Gastroesophageal sphincter (tissue), 4 donors: ENCODE results near the gene AGBL2. TPM values are rescaled to one million over a fixed set of nuclear protein-coding genes. Genes with fewer than 3 reads are reported as not detected.

Experiments
- ATAC-seq: fragments of 150-250 bp; one replicate; pipeline ENCODE4 v1.9.1; 2016; ENCODE audit warnings: mild to moderate bottlenecking, moderate library complexity
- H3K27ac ChIP-seq, 4 donors: fragments of 200-600 bp; sonication (generic) in 3 of 4; 1 replicate in 3 of 4; 2 replicates in 1 of 4; pipeline ENCODE4 v1.5.1; 2016 to 2019
- H3K27me3 ChIP-seq: fragments of 200-600 bp; sonication (generic); one replicate; pipeline ENCODE4 v1.5.1; 2019
- H3K36me3 ChIP-seq, 2 donors: fragments of 200-600 bp; sonication (generic); one replicate each; pipeline ENCODE4 v1.5.1; 2019; ENCODE audit warnings: control low read depth in 1 of 2
- H3K4me1 ChIP-seq, 3 donors: fragments of 200-600 bp; sonication (generic); 1 replicate in 2 of 3; 2 replicates in 1 of 3; pipeline ENCODE4 v1.5.1; 2016 to 2019; ENCODE audit warnings: control low read depth in 2 of 3
- H3K4me3 ChIP-seq, 2 donors: fragments of 200-600 bp; sonication (generic); one replicate each; pipeline ENCODE4 v1.5.1; 2019; ENCODE audit warnings: mild to moderate bottlenecking in 1 of 2, moderate library complexity in 1 of 2
- H3K9me3 ChIP-seq, 3 donors: fragments of 200-600 bp; sonication (generic); one replicate each; pipeline ENCODE4 v1.5.1; 2017 to 2019; ENCODE audit warnings: control low read depth in 2 of 3
- EP300 ChIP-seq: sonication (generic); formaldehyde crosslinking; IDR thresholded peaks from one replicate; pipeline ENCODE4 v1.6.1; 2017; ENCODE audit warnings: antibody characterized with exemption, mild to moderate bottlenecking
- POLR2A ChIP-seq, 2 donors: fragments of 450-650 bp; IDR thresholded peaks; one replicate each; pipeline ENCODE4 v1.6.1; 2017; ENCODE audit warnings: antibody characterized with exemption in 2 of 2, mild to moderate bottlenecking in 2 of 2, moderate library complexity in 1 of 2
- POLR2AphosphoS5 ChIP-seq: sonication (generic); formaldehyde crosslinking; IDR thresholded peaks from one replicate; pipeline ENCODE4 v1.6.1; 2017; ENCODE audit warnings: antibody characterized with exemption
- WGBS, 2 donors: methylation state at CpG; one replicate each; pipeline ENCODE4 v1.1.5; 2018; ENCODE audit warnings: low coverage in 1 of 2; 5-methylcytosine and 5-hydroxymethylcytosine counted together
- total RNA-seq, 4 donors: library from RNA; depleted of rRNA; stranded (reverse); fragments of >200 nt; gene quantifications; one replicate each; pipeline ENCODE4 v1.1.0, GENCODE V29; 2016
- TF ChIP-seq, protein P1 (sequence below), 4 experiments: fragments of 200-600 bp in 2 of 4; fragments of 450-650 bp in 2 of 4; sonication (generic) in 1 of 4; IDR thresholded peaks; one replicate each; pipeline ENCODE4 v1.5.1; 2017 to 2019; ENCODE audit warnings: antibody characterized with exemption in 4 of 4, mild to moderate bottlenecking in 2 of 4, moderate library complexity in 2 of 4

AGBL2 gene
- total RNA-seq, 4 donors from 2014 or later, result 0.81 to 2.3 (median 1.2) TPM; not detected in 1

DNA sequence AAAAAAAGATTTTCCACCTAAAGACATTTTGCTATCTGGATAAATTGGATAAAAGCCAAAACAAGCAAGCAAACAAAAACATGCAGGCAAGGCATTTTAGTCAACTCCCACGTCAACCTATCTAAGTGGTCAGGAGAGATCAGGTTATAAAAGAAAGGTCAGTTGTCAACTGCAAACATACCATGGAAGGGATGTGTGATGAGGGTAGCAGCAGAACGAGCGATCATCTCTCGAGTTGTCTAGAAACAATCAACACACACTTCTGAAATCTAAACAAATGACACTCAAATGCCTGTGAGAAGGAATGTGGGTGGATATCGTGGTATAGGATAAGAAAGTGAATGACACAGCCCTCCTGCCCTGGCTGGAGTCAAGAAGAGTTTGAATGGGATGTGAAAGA is 83.7 kb downstream of the AGBL2 start:
- TF ChIP-seq, protein P1, sequence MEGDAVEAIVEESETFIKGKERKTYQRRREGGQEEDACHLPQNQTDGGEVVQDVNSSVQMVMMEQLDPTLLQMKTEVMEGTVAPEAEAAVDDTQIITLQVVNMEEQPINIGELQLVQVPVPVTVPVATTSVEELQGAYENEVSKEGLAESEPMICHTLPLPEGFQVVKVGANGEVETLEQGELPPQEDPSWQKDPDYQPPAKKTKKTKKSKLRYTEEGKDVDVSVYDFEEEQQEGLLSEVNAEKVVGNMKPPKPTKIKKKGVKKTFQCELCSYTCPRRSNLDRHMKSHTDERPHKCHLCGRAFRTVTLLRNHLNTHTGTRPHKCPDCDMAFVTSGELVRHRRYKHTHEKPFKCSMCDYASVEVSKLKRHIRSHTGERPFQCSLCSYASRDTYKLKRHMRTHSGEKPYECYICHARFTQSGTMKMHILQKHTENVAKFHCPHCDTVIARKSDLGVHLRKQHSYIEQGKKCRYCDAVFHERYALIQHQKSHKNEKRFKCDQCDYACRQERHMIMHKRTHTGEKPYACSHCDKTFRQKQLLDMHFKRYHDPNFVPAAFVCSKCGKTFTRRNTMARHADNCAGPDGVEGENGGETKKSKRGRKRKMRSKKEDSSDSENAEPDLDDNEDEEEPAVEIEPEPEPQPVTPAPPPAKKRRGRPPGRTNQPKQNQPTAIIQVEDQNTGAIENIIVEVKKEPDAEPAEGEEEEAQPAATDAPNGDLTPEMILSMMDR (IDR thresholded peaks at IDR 0.05), result no peak
- no peak for TF ChIP-seq EP300
- TF ChIP-seq POLR2AphosphoS5, result no peak
- no peak for TF ChIP-seq POLR2A (IDR thresholded peaks at IDR 0.05)
- Histone ChIP-seq H3K27me3 (no peaks in the 10 kb centered on the region), H3K4me1 (no peaks in the 10 kb centered on the region), H3K4me3 (no peak overlapping the region), H3K9me3 (no peaks in the 10 kb centered on the region), H3K36me3 (peaks cover 0 to 100% of the 10 kb centered on the region in 2 donors), H3K27ac (no peak overlapping the region)
- WGBS, 2 donors, result 57 to 60% methylated on average over 5 of the region's 5 CpGs
- ATAC-seq, result no peak

DNA sequence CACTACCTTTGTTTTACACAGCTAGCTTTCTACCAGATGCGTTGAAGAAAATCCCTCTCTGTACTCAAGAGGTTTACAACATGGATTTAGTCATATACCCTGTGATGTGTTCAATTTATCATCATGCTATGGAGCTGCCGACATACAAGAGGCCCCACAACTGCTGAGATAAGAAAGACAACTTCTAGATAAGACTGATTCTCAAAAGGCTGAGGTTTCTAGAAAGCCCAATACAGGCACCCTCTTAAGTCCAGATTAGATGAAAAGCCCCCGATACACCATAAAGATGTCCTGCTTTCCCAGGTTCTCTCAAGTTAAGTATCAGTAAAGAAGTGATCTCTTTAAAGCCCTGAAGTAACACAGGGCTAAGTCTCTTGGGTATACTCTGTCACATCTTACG is 87.1 kb downstream of the AGBL2 start:
- Histone ChIP-seq H3K4me3 (no peak overlapping the region), H3K27me3 (no peaks in the 10 kb centered on the region), H3K9me3 (no peaks in the 10 kb centered on the region), H3K4me1 (no peaks in the 10 kb centered on the region), H3K36me3 (peaks cover 0 to 100% of the 10 kb centered on the region in 2 donors), H3K27ac (no peak overlapping the region)
- TF ChIP-seq POLR2A (IDR thresholded peaks at IDR 0.05) (no peak), POLR2AphosphoS5 (no peak), EP300 (no peak)
- WGBS, 2 donors, result 76 to 93% methylated on average over 4 of the region's 4 CpGs
- ATAC-seq, result no peak

DNA sequence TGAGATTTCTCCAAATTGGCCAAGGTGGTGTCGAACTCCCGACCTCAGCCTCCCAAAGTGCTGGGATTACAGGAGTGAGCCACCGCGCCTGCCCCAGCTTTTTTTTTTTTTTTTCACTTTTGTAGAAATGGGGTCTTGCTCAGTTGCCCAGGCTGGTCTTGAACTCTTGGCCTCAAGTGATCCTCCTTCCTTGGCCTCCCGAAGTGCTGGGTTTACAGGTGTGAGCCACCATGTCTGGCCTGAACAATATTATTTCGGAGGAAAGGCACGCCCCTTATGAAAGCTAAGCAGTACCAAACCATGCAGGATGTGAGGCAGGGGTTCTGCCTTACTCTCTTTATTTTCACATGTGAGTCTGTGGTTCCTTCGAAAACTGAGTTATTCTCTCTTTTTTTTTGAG is 88.9 kb downstream of the AGBL2 start:
- no peak overlapping the region for H3K27ac ChIP-seq
- H3K27me3 ChIP-seq, result no peaks in the 10 kb centered on the region
- peaks cover 0 to 100% of the 10 kb centered on the region in 2 donors for H3K36me3 ChIP-seq
- ATAC-seq, result no peak
- no peaks in the 10 kb centered on the region for H3K4me1 ChIP-seq
- WGBS, 2 donors, result 88 to 100% methylated on average over 1 to 4 of the region's 8 CpGs
- no peak overlapping the region for H3K4me3 ChIP-seq
- H3K9me3 ChIP-seq, result no peaks in the 10 kb centered on the region
- TF ChIP-seq EP300 (no peak), POLR2AphosphoS5 (no peak), POLR2A (IDR thresholded peaks at IDR 0.05) (no peak)
- TF ChIP-seq, protein P1 (IDR thresholded peaks at IDR 0.05), result no peak

- ATAC-seq, result no peak
- Histone ChIP-seq H3K27me3 (no peaks in the 10 kb centered on the region), H3K36me3 (peaks cover 0 to 82% of the 10 kb centered on the region in 2 donors), H3K4me3 (no peak overlapping the region), H3K4me1 (peaks cover 2 to 11% (median 5%) of the 10 kb centered on the region in 3 donors), H3K9me3 (no peaks in the 10 kb centered on the region), H3K27ac (no peak overlapping the region)
- TF ChIP-seq, protein P1 (IDR thresholded peaks at IDR 0.05), result no peak
- WGBS, 2 donors, result 73 to 86% methylated on average over 1 to 2 of the region's 2 CpGs
Observed at GRCh38 chr11:47620836-47621378, 94.3 kb downstream of the AGBL2 start.

- Histone ChIP-seq H3K27ac (no peak overlapping the region), H3K4me3 (no peak overlapping the region), H3K27me3 (no peaks in the 10 kb centered on the region), H3K9me3 (no peaks in the 10 kb centered on the region), H3K36me3 (peaks cover 0 to 47% of the 10 kb centered on the region in 2 donors), H3K4me1 (peaks cover 2 to 11% (median 5%) of the 10 kb centered on the region in 3 donors)
- 21 to 32% methylated on average over 3 of the region's 3 CpGs for WGBS, 2 donors
- no peak for ATAC-seq
- TF ChIP-seq POLR2A (IDR thresholded peaks at IDR 0.05) (no peak), EP300 (no peak), POLR2AphosphoS5 (no peak)
- TF ChIP-seq, protein P1 (IDR thresholded peaks at IDR 0.05), result no peak
Observed at GRCh38 chr11:47617417-47617809, 97.8 kb downstream of the AGBL2 start.
